Astrocyte (in vitro differentiated cells and primary cell): ENCODE data around the gene BEND6. TPM values are rescaled to one million over a fixed set of nuclear protein-coding genes. Genes with fewer than 3 reads are reported as not detected.

ENCODE experiments used
- DNase-seq: peaks from one replicate; pipeline ENCODE4 v3.0.0-alpha.2; 2010; ENCODE audit warnings: low read depth
- FAIRE-seq: peaks from 2 replicates; lab custom pipeline; 2011; peaks lifted over from hg19 to GRCh38; lab: Jason Lieb, UNC
- H2AFZ ChIP-seq: 2 replicates; pipeline ENCODE4 v1.6.0; 2012; ENCODE audit warnings: low read depth, low read length, inconsistent platforms
- H3K27ac ChIP-seq: 2 replicates; pipeline ENCODE4 v1.5.1; 2011; ENCODE audit warnings: low read depth, low read length, inconsistent platforms
- H3K27me3 ChIP-seq: 2 replicates; pipeline ENCODE4 v1.6.0; 2011; ENCODE audit warnings: low read length, inconsistent platforms; ENCODE audit not compliant: insufficient read depth
- H3K36me3 ChIP-seq: 2 replicates; pipeline ENCODE4 v1.5.1; 2011; ENCODE audit warnings: low read length, inconsistent platforms; ENCODE audit not compliant: insufficient read depth
- H3K4me1 ChIP-seq: 2 replicates; pipeline ENCODE4 v1.5.1; 2011; ENCODE audit warnings: low read length, inconsistent platforms; ENCODE audit not compliant: insufficient read depth
- H3K4me2 ChIP-seq: 2 replicates; pipeline ENCODE4 v1.6.0; 2012; ENCODE audit warnings: low read length, inconsistent platforms
- H3K4me3 ChIP-seq: 2 replicates; pipeline ENCODE4 v1.5.1; 2011; ENCODE audit warnings: low read depth, mild to moderate bottlenecking, low read length, inconsistent platforms; ENCODE audit not compliant: insufficient read depth
- H3K79me2 ChIP-seq: 2 replicates; pipeline ENCODE4 v1.6.0; 2012; ENCODE audit warnings: mild to moderate bottlenecking, low read length, inconsistent platforms; ENCODE audit not compliant: insufficient read depth
- H3K9ac ChIP-seq: 2 replicates; pipeline ENCODE4 v1.6.0; 2012; ENCODE audit warnings: mild to moderate bottlenecking, low read length, inconsistent platforms
- H3K9me3 ChIP-seq: 2 replicates; pipeline ENCODE4 v1.5.1; 2012; ENCODE audit warnings: low read depth, mild to moderate bottlenecking, low read length, inconsistent platforms; ENCODE audit not compliant: insufficient read depth
- H4K20me1 ChIP-seq: 2 replicates; pipeline ENCODE4 v1.6.0; 2012; ENCODE audit warnings: low read length, inconsistent platforms; ENCODE audit not compliant: insufficient read depth
- H3K27ac Mint-ChIP-seq: one replicate; pipeline ENCODE4 v1.8.0; 2021; ENCODE audit warnings: mild to moderate bottlenecking, mixed read lengths; ENCODE audit not compliant: unreplicated experiment
- H3K27me3 Mint-ChIP-seq: one replicate; pipeline ENCODE4 v1.8.0; 2021; ENCODE audit warnings: low read depth, mixed read lengths; ENCODE audit not compliant: unreplicated experiment
- H3K36me3 Mint-ChIP-seq: one replicate; pipeline ENCODE4 v1.8.0; 2021; ENCODE audit warnings: low read depth, mixed read lengths; ENCODE audit not compliant: unreplicated experiment
- H3K4me1 Mint-ChIP-seq: one replicate; pipeline ENCODE4 v1.8.0; 2021; ENCODE audit warnings: low read depth, mixed read lengths; ENCODE audit not compliant: unreplicated experiment
- H3K4me3 Mint-ChIP-seq: one replicate; pipeline ENCODE4 v1.8.0; 2021; ENCODE audit warnings: mild to moderate bottlenecking, moderate library complexity, mixed read lengths; ENCODE audit not compliant: unreplicated experiment
- H3K9me3 Mint-ChIP-seq: one replicate; pipeline ENCODE4 v1.8.0; 2021; ENCODE audit warnings: mild to moderate bottlenecking, mixed read lengths; ENCODE audit not compliant: unreplicated experiment
- EZH2 ChIP-seq: IDR thresholded peaks from 2 replicates; pipeline ENCODE4 v1.6.1; 2012; ENCODE audit warnings: mild to moderate bottlenecking, low read length, inconsistent platforms; ENCODE audit not compliant: insufficient read depth
- total RNA-seq: library from RNA; stranded (reverse); gene quantifications from 2 replicates; pipeline ENCODE4 v1.2.1, GENCODE V29; 2021
- TF ChIP-seq, protein P1 (sequence below): IDR thresholded peaks from 2 replicates; pipeline ENCODE4 v1.5.1; 2011; ENCODE audit warnings: low read depth, mild to moderate bottlenecking, inconsistent platforms, low read length, moderate library complexity; ENCODE audit not compliant: insufficient read depth

BEND6 gene
- total RNA-seq, 1 donor from 2014 or later: 8.3 TPM

- no peak for TF ChIP-seq EZH2
- TF ChIP-seq, protein P1, sequence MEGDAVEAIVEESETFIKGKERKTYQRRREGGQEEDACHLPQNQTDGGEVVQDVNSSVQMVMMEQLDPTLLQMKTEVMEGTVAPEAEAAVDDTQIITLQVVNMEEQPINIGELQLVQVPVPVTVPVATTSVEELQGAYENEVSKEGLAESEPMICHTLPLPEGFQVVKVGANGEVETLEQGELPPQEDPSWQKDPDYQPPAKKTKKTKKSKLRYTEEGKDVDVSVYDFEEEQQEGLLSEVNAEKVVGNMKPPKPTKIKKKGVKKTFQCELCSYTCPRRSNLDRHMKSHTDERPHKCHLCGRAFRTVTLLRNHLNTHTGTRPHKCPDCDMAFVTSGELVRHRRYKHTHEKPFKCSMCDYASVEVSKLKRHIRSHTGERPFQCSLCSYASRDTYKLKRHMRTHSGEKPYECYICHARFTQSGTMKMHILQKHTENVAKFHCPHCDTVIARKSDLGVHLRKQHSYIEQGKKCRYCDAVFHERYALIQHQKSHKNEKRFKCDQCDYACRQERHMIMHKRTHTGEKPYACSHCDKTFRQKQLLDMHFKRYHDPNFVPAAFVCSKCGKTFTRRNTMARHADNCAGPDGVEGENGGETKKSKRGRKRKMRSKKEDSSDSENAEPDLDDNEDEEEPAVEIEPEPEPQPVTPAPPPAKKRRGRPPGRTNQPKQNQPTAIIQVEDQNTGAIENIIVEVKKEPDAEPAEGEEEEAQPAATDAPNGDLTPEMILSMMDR: no peak
- H3K9me3 Mint-ChIP-seq: peaks cover 5% of the 10 kb centered on the region
- DNase-seq (no peak), FAIRE-seq (no peak)
- no peak overlapping the region for H3K27ac Mint-ChIP-seq
- Histone ChIP-seq H3K4me3 (no peak overlapping the region), H3K27me3 (no peaks in the 10 kb centered on the region), H4K20me1 (no peaks in the 10 kb centered on the region), H3K9ac (no peak overlapping the region), H3K36me3 (no peaks in the 10 kb centered on the region), H3K27ac (no peak overlapping the region), H3K79me2 (no peaks in the 10 kb centered on the region), H3K4me1 (no peaks in the 10 kb centered on the region), H3K4me2 (no peak overlapping the region), H2AFZ (no peak overlapping the region), H3K9me3 (no peaks in the 10 kb centered on the region)
- no peaks in the 10 kb centered on the region for H3K27me3 Mint-ChIP-seq
- H3K36me3 Mint-ChIP-seq: peaks cover 1% of the 10 kb centered on the region
- H3K4me3 Mint-ChIP-seq: no peak overlapping the region
- H3K4me1 Mint-ChIP-seq: no peaks in the 10 kb centered on the region
Measured at GRCh38 chr6:56992703-56993102, 37.8 kb downstream of the BEND6 start.

- Histone ChIP-seq H4K20me1 (no peaks in the 10 kb centered on the region), H3K27ac (no peak overlapping the region), H3K9ac (no peak overlapping the region), H2AFZ (no peak overlapping the region), H3K36me3 (no peaks in the 10 kb centered on the region), H3K27me3 (no peaks in the 10 kb centered on the region), H3K4me2 (no peak overlapping the region), H3K9me3 (peaks cover 9% of the 10 kb centered on the region), H3K79me2 (no peaks in the 10 kb centered on the region), H3K4me3 (no peak overlapping the region), H3K4me1 (no peaks in the 10 kb centered on the region)
- peaks cover 18% of the 10 kb centered on the region for H3K36me3 Mint-ChIP-seq
- H3K27me3 Mint-ChIP-seq: no peaks in the 10 kb centered on the region
- H3K9me3 Mint-ChIP-seq: peaks cover 14% of the 10 kb centered on the region
- DNase-seq: no peak
- no peak for FAIRE-seq
- H3K27ac Mint-ChIP-seq: no peak overlapping the region
- no peak overlapping the region for H3K4me3 Mint-ChIP-seq
- H3K4me1 Mint-ChIP-seq: no peaks in the 10 kb centered on the region
- no peak for TF ChIP-seq EZH2
- TF ChIP-seq, protein P1: no peak
Measured at GRCh38 chr6:56995347-56995902, 40.5 kb downstream of the BEND6 start.

DNA sequence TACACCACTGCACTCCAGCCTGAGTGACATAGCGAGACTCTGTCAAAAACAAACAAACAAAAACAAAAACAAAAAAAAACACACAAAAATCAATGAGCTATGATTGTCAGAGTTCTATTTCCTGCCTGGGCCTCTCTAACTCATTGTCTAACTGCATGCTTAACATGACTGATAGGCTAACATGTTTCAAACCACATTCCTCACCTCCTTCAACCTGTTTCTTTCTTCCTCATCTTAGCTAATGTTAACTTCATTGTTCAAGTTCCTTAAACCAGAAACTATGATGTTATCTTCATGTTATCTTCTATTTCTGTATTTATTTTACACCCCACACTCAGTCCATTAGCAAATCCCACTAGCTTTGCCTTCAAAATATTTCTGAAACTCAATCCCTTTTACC is 41.5 kb downstream of the BEND6 start:
- Histone ChIP-seq H3K27ac (no peak overlapping the region), H3K9ac (no peak overlapping the region), H3K79me2 (no peaks in the 10 kb centered on the region), H3K4me1 (no peaks in the 10 kb centered on the region), H3K4me3 (no peak overlapping the region), H4K20me1 (no peaks in the 10 kb centered on the region), H3K27me3 (no peaks in the 10 kb centered on the region), H3K9me3 (peaks cover 9% of the 10 kb centered on the region), H3K4me2 (no peak overlapping the region), H3K36me3 (no peaks in the 10 kb centered on the region), H2AFZ (no peak overlapping the region)
- H3K27me3 Mint-ChIP-seq: no peaks in the 10 kb centered on the region
- H3K9me3 Mint-ChIP-seq: peaks cover 14% of the 10 kb centered on the region
- TF ChIP-seq, protein P1: no peak
- TF ChIP-seq EZH2: no peak
- H3K4me1 Mint-ChIP-seq: no peaks in the 10 kb centered on the region
- peaks cover 18% of the 10 kb centered on the region for H3K36me3 Mint-ChIP-seq
- no peak overlapping the region for H3K27ac Mint-ChIP-seq
- DNase-seq: peak; percentile 13
- no peak overlapping the region for H3K4me3 Mint-ChIP-seq
- FAIRE-seq: no peak
